K562 (cell line): Measurements from ENCODE around the gene KIF3B. TPM values are rescaled to one million over a fixed set of nuclear protein-coding genes. Genes with fewer than 3 reads are reported as not detected.

Source experiments
- ATAC-seq: fragments of 200-7000 bp; cut with Tn5 transposase; 3 replicates; pipeline ENCODE4 v1.9.1; 2020; ENCODE audit warnings: moderate library complexity
- BruUV-seq: library from RNA; stranded (reverse); fragments of 400-500 nt; replicated peaks from 2 replicates; lab custom pipeline; 2021; lab: Mats Ljungman, UMichigan
- CTCF ChIA-PET: fragments of 300-600 bp; formaldehyde crosslinking; extraction: SDS; loops from one replicate; lab custom pipeline; 2021; ENCODE audit warnings: low intra/inter-chr PET ratio; lab: Yijun Ruan, JAX
- POLR2A ChIA-PET: fragments of 300-600, 350-650 bp; sonication (Branson Sonifier 250); formaldehyde crosslinking; extraction: SDS; loops from one replicate; lab custom pipeline; 2021; ENCODE audit warnings: antibody characterized with exemption, inconsistent platforms; lab: Yijun Ruan, JAX
- DNase-seq, 4 experiments: peaks; one replicate each; pipeline versions ENCODE4 v3.0.0 to v3.0.0-alpha.2; 2011 to 2018; ENCODE audit warnings: low spot score in 3 of 4, mixed read lengths in 3 of 4; ENCODE audit errors: extremely low read depth in 1 of 4
- FAIRE-seq: peaks from 2 replicates; lab custom pipeline; 2011; peaks lifted over from hg19 to GRCh38; lab: Jason Lieb, UNC
- H2AFZ ChIP-seq: 2 replicates; pipeline ENCODE4 v1.6.0; 2011; ENCODE audit warnings: low read depth, low read length, control low read depth, inconsistent platforms
- H3K27ac ChIP-seq: fragments of 200-600 bp; 3 replicates; pipeline ENCODE4 v1.8.0; 2011; ENCODE audit warnings: low read depth, mild to moderate bottlenecking, control low read depth, inconsistent platforms, low read length, moderate library complexity, mixed read lengths; ENCODE audit errors: extremely low read depth
- H3K27me3 ChIP-seq, 2 experiments: fragments of 300-600 bp in 1 of 2; 2 replicates in 1 of 2; 3 replicates in 1 of 2; pipeline versions ENCODE4 v1.6.0 to v1.8.0; 2011; ENCODE audit warnings: inconsistent platforms in 2 of 2, low read length in 2 of 2, mild to moderate bottlenecking in 1 of 2, mixed read lengths in 1 of 2, moderate library complexity in 1 of 2; ENCODE audit not compliant: control insufficient read depth in 2 of 2, insufficient read depth in 2 of 2
- H3K36me3 ChIP-seq: fragments of 300-600 bp; 3 replicates; pipeline ENCODE4 v1.8.0; 2011; ENCODE audit warnings: mild to moderate bottlenecking, low read length, inconsistent platforms; ENCODE audit not compliant: control insufficient read depth, insufficient read depth
- H3K4me1 ChIP-seq, 2 experiments: fragments of 200-600 bp in 1 of 2; replicated peaks in 1 of 2; 2 replicates in 1 of 2; 3 replicates in 1 of 2; pipeline versions ENCODE4 v1.5.1 to v1.8.0; 2011; ENCODE audit warnings: inconsistent platforms in 2 of 2, low read length in 2 of 2, mild to moderate bottlenecking in 1 of 2, mixed read lengths in 1 of 2, moderate library complexity in 1 of 2; ENCODE audit not compliant: control insufficient read depth in 2 of 2, insufficient read depth in 2 of 2
- H3K4me2 ChIP-seq: 2 replicates; pipeline ENCODE4 v1.6.1; 2011; ENCODE audit warnings: low read length, control low read depth, inconsistent platforms, mixed read lengths; ENCODE audit not compliant: insufficient read depth
- H3K4me3 ChIP-seq: fragments of 200-600 bp; sonication (generic), shearing (Covaris generic); 2 replicates; pipeline ENCODE4 v1.5.1; 2016; ENCODE audit warnings: control low read depth, inconsistent platforms
- H3K79me2 ChIP-seq: fragments of 200-600 bp; 3 replicates; pipeline ENCODE4 v1.8.0; 2011; ENCODE audit warnings: low read length, inconsistent platforms; ENCODE audit not compliant: control insufficient read depth, insufficient read depth
- H3K9ac ChIP-seq, 2 experiments: 2 replicates each; pipeline versions ENCODE4 v1.6.0 to v1.6.1; 2011; ENCODE audit warnings: low read depth in 2 of 2, low read length in 2 of 2, control low read depth in 1 of 2, inconsistent platforms in 1 of 2, mild to moderate bottlenecking in 1 of 2, mixed read lengths in 1 of 2; ENCODE audit not compliant: insufficient read depth in 1 of 2
- H3K9me1 ChIP-seq: one replicate; pipeline ENCODE4 v1.6.0; 2011; ENCODE audit warnings: inconsistent platforms, mild to moderate bottlenecking, low read length, moderate library complexity; ENCODE audit not compliant: control insufficient read depth, insufficient read depth
- H3K9me3 ChIP-seq: replicated peaks from 2 replicates; pipeline ENCODE4 v1.5.1; 2011; ENCODE audit warnings: low read depth, low read length, inconsistent platforms; ENCODE audit not compliant: control insufficient read depth, insufficient read depth
- H4K20me1 ChIP-seq: replicated peaks from 2 replicates; pipeline ENCODE4 v1.6.1; 2011; ENCODE audit warnings: low read length, inconsistent platforms, mixed read lengths; ENCODE audit not compliant: control insufficient read depth, insufficient read depth
- JUN ChIP-seq, 2 experiments: sonication (generic) in 1 of 2; formaldehyde crosslinking in 1 of 2; IDR thresholded peaks; 2 replicates each; pipeline versions ENCODE4 v1.6.1 to v1.8.0; 2012 to 2022; ENCODE audit warnings: borderline replicate concordance in 2 of 2, mild to moderate bottlenecking in 2 of 2, improper control_type of control experiment in 1 of 2, low read depth in 1 of 2, low read length in 1 of 2, missing genetic modification reagents in 1 of 2
- TEAD1 ChIP-seq, 2 experiments: fragments of 450-650 bp in 1 of 2; sonication (generic) in 1 of 2; formaldehyde crosslinking; IDR thresholded peaks; 2 replicates each; pipeline versions ENCODE4 v1.4.0 to v1.8.0; 2020 to 2022; ENCODE audit warnings: mild to moderate bottlenecking in 2 of 2, missing genetic modification reagents in 1 of 2
- U2AF1 ChIP-seq: fragments of 200-400 bp; formaldehyde crosslinking; optimal IDR thresholded peaks from 2 replicates; pipeline ENCODE3; 2017; ENCODE audit warnings: mild to moderate bottlenecking, low read depth, low read length, moderate library complexity
- ZBTB7A ChIP-seq: IDR thresholded peaks from 2 replicates; pipeline ENCODE4 v1.6.1; 2011; ENCODE audit warnings: low read depth, mild to moderate bottlenecking, low read length, moderate library complexity, borderline replicate concordance; ENCODE audit not compliant: control insufficient read depth
- ZNF146 ChIP-seq: IDR thresholded peaks from one replicate; pipeline ENCODE4 v1.6.1; 2018; ENCODE audit warnings: missing compliant biosample characterization; ENCODE audit not compliant: unreplicated experiment
- ZNF311 ChIP-seq: fragments of 250-450 bp; sonication (Bioruptor Pico); IDR thresholded peaks from 2 replicates; pipeline ENCODE4 v1.4.0; 2020; ENCODE audit warnings: mild to moderate bottlenecking, moderate library complexity
- WGBS: fragments of 100-300 bp; shearing (Covaris generic); methylation state at CpG from one replicate; pipeline ENCODE4 v1.1.6; 2016; ENCODE audit warnings: low coverage, mixed read lengths; ENCODE audit not compliant: insufficient coverage; ENCODE audit errors: missing lambda C conversion rate; 5-methylcytosine and 5-hydroxymethylcytosine counted together
- in situ Hi-C: fragments of 300-500 bp; cut with MboI; formaldehyde crosslinking; loops from 4 replicates; pipeline ENCODE4 v1.15.0; 2018; ENCODE audit warnings: inconsistent platforms, mixed read lengths
- intact Hi-C: fragments of 100-400 bp; cut with micrococcal nuclease; formaldehyde crosslinking; loops from 2 replicates; pipeline ENCODE4 v1.14.2; 2022
- polyA plus RNA-seq, 8 experiments: library from polyadenylated mRNA; depleted of rRNA in 4 of 8; stranded (reverse) in 5 of 8; unstranded in 3 of 8; fragments of >200 nt; fragmentation: Nextera tagmentation in 2 of 8; fragmentation: Illumina TruSeq in 1 of 8; extraction: Ambion mirVana in 2 of 8; extraction: Trizol in 1 of 8; gene quantifications; 2 replicates each; pipeline versions ENCODE4 v1.2.1 to v1.2.3, GENCODE V29; 2011 to 2014; ENCODE audit warnings: inconsistent platforms in 1 of 8, missing spikeins in 1 of 8
- total RNA-seq, 7 experiments: library from RNA; depleted of rRNA in 6 of 7; stranded (reverse); fragments of >200 nt in 6 of 7; fragmentation: Illumina TruSeq in 2 of 7; extraction: Trizol in 2 of 7; gene quantifications; 2 replicates each; pipeline versions ENCODE4 v1.2.1 to v1.2.3, GENCODE V29; 2011 to 2021; ENCODE audit warnings: low replicate concordance in 1 of 7
- TF ChIP-seq, protein P1 (sequence below): sonication (generic); formaldehyde crosslinking; IDR thresholded peaks from 2 replicates; pipeline ENCODE4 v1.8.1; 2023; ENCODE audit warnings: missing genetic modification reagents, mild to moderate bottlenecking, borderline replicate concordance
- TF ChIP-seq, protein P2 (sequence below): fragments of 450-650 bp; formaldehyde crosslinking; IDR thresholded peaks from 2 replicates; pipeline ENCODE4 v1.4.0; 2020; ENCODE audit warnings: mild to moderate bottlenecking

Gene KIF3B
- total and polyA plus RNA-seq, 9 of the 15 experiments (the other 6 are each of a cell fraction or from before 2014, with no cell fraction given) = 2.9 to 12.3 (median 8.6) TPM

DNA sequence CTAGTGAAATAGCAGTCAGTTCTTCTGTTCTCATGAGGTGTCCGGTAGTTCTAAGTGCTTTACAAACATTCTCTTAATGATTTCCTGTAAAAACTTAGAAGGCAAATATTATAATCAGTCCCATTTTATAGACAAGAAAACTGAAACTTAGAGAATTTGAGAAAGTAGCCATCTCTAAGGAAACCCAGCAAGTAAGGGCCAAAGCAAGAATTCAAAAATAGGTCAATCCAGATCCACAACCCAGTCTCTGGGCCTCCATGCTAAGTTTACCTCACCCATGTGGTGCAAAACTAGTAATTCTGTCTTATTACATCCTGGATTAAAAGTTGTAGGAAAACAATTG, 53.1 kb downstream of the KIF3B start:
- ChIA-PET POLR2A (no interaction called here), CTCF (no interaction called here)
- ATAC-seq (no peak), FAIRE-seq (no peak), DNase-seq (no peak)
- Histone ChIP-seq H3K79me2 (no peaks in the 10 kb centered on the region), H3K27me3 (no peaks in the 10 kb centered on the region), H2AFZ (no peak overlapping the region), H3K9ac (no peak overlapping the region), H4K20me1 (no peaks in the 10 kb centered on the region), H3K4me1 (peaks cover 10 to 41% of the 10 kb centered on the region in 2 experiments), H3K9me1 (no peaks in the 10 kb centered on the region), H3K4me3 (no peak overlapping the region), H3K4me2 (no peak overlapping the region), H3K36me3 (peaks cover 21% of the 10 kb centered on the region; the same call in 2 of the 3 replicates), H3K9me3 (no peaks in the 10 kb centered on the region), H3K27ac (no peak overlapping the region)
- 73% methylated on average over 1 of the region's 1 CpG for WGBS
- in situ Hi-C loops (loop anchor here (5.0 kb wide), 1 partner anchor 107 kb away; no protein-coding TSS in a partner anchor), intact Hi-C loops (loop anchor here (10.0 kb wide), 1 partner anchor 324 kb away; no protein-coding TSS in a partner anchor)
- BruUV-seq = no TSS peak
- TF ChIP-seq JUN (IDR thresholded peaks at IDR 0.05; ENCODE audit: borderline replicate concordance, low read depth, low read length) = no peak
- TF ChIP-seq JUN (CRISPR knock-in tag; IDR thresholded peaks at IDR 0.05; ENCODE audit: borderline replicate concordance) = no peak

DNA sequence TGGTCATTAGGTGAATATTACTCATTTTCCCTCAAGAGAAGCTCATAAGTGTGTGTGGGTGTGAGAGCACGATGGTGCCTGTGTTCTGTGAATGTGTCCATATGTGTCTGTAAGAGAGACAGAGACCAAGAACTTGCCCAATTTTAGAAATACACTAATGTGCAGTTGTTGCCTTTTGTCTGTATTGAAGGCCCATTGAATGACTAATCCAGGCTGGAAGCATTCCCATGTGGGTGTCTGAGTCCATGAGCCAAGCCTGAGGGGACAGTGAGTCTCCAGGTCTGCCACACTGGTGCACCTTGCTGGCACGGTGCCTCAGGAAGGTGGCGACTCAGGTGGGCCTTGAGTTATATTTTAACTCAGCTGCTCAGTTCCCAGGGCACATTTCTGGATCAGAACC, 55.2 kb downstream of the KIF3B start:
- DNase-seq = no peak
- H3K79me2 ChIP-seq = no peaks in the 10 kb centered on the region
- 67% methylated on average over 3 of the region's 3 CpGs for WGBS
- no peak overlapping the region for H2AFZ ChIP-seq
- no peaks in the 10 kb centered on the region for H4K20me1 ChIP-seq
- intact Hi-C loops (loop anchor here (10.0 kb wide), 1 partner anchor 322 kb away; no protein-coding TSS in a partner anchor), in situ Hi-C loops (loop anchor here (5.0 kb wide), 1 partner anchor 105 kb away; no protein-coding TSS in a partner anchor)
- peaks cover 4 to 33% of the 10 kb centered on the region in 2 experiments for H3K4me1 ChIP-seq
- peaks cover 21% of the 10 kb centered on the region; the same call in 2 of the 3 replicates for H3K36me3 ChIP-seq
- no peaks in the 10 kb centered on the region for H3K27me3 ChIP-seq
- no peak for FAIRE-seq
- ATAC-seq = no peak
- H3K4me3 ChIP-seq = no peak overlapping the region
- no peak overlapping the region for H3K27ac ChIP-seq
- no peak overlapping the region for H3K9ac ChIP-seq
- H3K9me3 ChIP-seq = no peaks in the 10 kb centered on the region
- POLR2A ChIA-PET = interaction anchor here (1.1 to 1.5 kb wide), 3 partner anchors 22 to 107 kb away, joined by 3 to 5 read pairs (median 3); no protein-coding TSS in a partner anchor
- H3K9me1 ChIP-seq = no peaks in the 10 kb centered on the region
- no peak overlapping the region for H3K4me2 ChIP-seq
- BruUV-seq = no TSS peak
- CTCF ChIA-PET = no interaction called here
- TF ChIP-seq ZNF311 (CRISPR knock-in tag) = no peak
- no peak for TF ChIP-seq TEAD1 (CRISPR knock-in tag; IDR thresholded peaks at IDR 0.05)
- TF ChIP-seq, protein P1, sequence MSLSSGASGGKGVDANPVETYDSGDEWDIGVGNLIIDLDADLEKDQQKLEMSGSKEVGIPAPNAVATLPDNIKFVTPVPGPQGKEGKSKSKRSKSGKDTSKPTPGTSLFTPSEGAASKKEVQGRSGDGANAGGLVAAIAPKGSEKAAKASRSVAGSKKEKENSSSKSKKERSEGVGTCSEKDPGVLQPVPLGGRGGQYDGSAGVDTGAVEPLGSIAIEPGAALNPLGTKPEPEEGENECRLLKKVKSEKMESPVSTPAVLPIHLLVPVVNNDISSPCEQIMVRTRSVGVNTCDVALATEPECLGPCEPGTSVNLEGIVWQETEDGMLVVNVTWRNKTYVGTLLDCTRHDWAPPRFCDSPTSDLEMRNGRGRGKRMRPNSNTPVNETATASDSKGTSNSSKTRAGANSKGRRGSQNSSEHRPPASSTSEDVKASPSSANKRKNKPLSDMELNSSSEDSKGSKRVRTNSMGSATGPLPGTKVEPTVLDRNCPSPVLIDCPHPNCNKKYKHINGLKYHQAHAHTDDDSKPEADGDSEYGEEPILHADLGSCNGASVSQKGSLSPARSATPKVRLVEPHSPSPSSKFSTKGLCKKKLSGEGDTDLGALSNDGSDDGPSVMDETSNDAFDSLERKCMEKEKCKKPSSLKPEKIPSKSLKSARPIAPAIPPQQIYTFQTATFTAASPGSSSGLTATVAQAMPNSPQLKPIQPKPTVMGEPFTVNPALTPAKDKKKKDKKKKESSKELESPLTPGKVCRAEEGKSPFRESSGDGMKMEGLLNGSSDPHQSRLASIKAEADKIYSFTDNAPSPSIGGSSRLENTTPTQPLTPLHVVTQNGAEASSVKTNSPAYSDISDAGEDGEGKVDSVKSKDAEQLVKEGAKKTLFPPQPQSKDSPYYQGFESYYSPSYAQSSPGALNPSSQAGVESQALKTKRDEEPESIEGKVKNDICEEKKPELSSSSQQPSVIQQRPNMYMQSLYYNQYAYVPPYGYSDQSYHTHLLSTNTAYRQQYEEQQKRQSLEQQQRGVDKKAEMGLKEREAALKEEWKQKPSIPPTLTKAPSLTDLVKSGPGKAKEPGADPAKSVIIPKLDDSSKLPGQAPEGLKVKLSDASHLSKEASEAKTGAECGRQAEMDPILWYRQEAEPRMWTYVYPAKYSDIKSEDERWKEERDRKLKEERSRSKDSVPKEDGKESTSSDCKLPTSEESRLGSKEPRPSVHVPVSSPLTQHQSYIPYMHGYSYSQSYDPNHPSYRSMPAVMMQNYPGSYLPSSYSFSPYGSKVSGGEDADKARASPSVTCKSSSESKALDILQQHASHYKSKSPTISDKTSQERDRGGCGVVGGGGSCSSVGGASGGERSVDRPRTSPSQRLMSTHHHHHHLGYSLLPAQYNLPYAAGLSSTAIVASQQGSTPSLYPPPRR = no peak
- no peak for TF ChIP-seq U2AF1
- TF ChIP-seq ZNF146 = no peak
- TF ChIP-seq, protein P2, sequence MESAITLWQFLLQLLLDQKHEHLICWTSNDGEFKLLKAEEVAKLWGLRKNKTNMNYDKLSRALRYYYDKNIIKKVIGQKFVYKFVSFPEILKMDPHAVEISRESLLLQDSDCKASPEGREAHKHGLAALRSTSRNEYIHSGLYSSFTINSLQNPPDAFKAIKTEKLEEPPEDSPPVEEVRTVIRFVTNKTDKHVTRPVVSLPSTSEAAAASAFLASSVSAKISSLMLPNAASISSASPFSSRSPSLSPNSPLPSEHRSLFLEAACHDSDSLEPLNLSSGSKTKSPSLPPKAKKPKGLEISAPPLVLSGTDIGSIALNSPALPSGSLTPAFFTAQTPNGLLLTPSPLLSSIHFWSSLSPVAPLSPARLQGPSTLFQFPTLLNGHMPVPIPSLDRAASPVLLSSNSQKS (CRISPR knock-in tag) = no peak
- TF ChIP-seq ZBTB7A = no peak
